Measurements from ENCODE around the gene PRPF18.

PRPF18 gene

GRCh38 chr10:13637894-13638293 lies 51.1 kb downstream of the PRPF18 start:
- TF ChIP-seq CTCF (conservative IDR thresholded peaks at IDR 0.05; ENCODE audit: low read depth, low read length), result no peak
- DNase-seq (ENCODE audit: low read depth), result no peak
- H3K4me3 ChIP-seq (ENCODE audit: low read length), result no peak overlapping the region

- TF ChIP-seq CTCF (conservative IDR thresholded peaks at IDR 0.05; ENCODE audit: low read depth, low read length), result no peak
- no peak overlapping the region for H3K4me3 ChIP-seq (ENCODE audit: low read length)
- no peak for DNase-seq (ENCODE audit: low read depth)
These were observed 55.5 kb downstream of the PRPF18 start for GRCh38 chr10:13642293-13642692.

DNA sequence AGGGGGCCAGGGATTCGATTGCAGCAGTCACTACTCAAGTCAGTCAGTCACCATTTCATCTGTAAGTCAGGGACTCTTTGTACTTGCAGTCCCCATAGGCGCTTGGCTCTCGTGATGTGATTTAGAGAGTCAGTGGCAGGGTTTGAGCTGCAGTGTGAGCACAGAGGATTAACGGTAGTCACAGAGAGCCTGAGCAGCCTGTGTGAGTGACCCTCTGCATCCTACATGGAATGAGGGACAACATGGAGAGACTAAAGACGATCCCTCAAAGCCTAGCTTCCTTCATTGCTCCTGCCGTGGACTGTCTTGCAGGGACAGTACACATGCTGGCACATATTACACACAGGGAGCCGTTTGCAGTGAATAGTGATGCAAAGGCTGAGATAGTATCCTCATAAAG lies 56.3 kb downstream of the PRPF18 start:
- DNase-seq (ENCODE audit: low read depth), result no peak
- H3K4me3 ChIP-seq (ENCODE audit: low read length), result no peak overlapping the region
- TF ChIP-seq CTCF (conservative IDR thresholded peaks at IDR 0.05; ENCODE audit: low read depth, low read length), result no peak

GRCh38 chr10:13644866-13645265 lies 58.1 kb downstream of the PRPF18 start:
- TF ChIP-seq CTCF (conservative IDR thresholded peaks at IDR 0.05; ENCODE audit: low read depth, low read length), result no peak
- no peak for DNase-seq (ENCODE audit: low read depth)
- H3K4me3 ChIP-seq (ENCODE audit: low read length), result no peak overlapping the region

- no peak overlapping the region for H3K4me3 ChIP-seq (ENCODE audit: low read length)
- no peak for TF ChIP-seq CTCF (conservative IDR thresholded peaks at IDR 0.05; ENCODE audit: low read depth, low read length)
- no peak for DNase-seq (ENCODE audit: low read depth)
These were observed 61.7 kb downstream of the PRPF18 start for GRCh38 chr10:13648425-13648824.

GRCh38 chr10:13649844-13650520 lies 63.2 kb downstream of the PRPF18 start:
- H3K4me3 ChIP-seq (ENCODE audit: low read length), result no peak overlapping the region
- no peak for DNase-seq (ENCODE audit: low read depth)
- TF ChIP-seq CTCF (conservative IDR thresholded peaks at IDR 0.05; ENCODE audit: low read depth, low read length), result no peak

DNA sequence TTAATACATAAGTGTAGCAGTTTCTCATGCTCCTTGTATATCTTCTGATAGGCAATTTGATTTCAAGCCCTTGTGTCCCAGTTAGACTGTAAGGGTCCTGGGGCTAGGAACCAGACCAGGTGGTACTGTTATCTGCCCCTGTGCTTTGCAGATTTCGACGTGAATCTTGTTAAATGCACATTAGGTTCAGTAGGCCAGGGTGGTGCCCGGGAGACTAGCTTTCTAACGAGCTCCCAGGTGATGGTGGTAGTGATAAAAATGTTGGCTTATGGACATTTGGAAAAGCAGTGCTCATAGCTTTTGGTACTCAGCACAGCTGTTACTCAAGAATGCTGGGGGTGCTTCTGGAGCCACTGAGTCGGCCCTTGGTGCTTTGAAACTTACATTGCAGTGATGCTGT lies 64.2 kb downstream of the PRPF18 start:
- H3K4me3 ChIP-seq (ENCODE audit: low read length), result no peak overlapping the region
- TF ChIP-seq CTCF (conservative IDR thresholded peaks at IDR 0.05; ENCODE audit: low read depth, low read length), result no peak
- DNase-seq (ENCODE audit: low read depth), result no peak
